Anterior cingulate cortex (tissue), 58 donors: ENCODE data around the gene CAMK2D.
"Not testable (repeated sequence)": the region's sequence is repeated elsewhere in the genome, so short reads cannot be mapped to it uniquely, and the experiment has no call there.

Source experiments
- DNase-seq, 58 donors: peaks; one replicate each; lab custom pipeline; 2025; lab: John Stamatoyannopoulos, UW

CAMK2D gene

GRCh38 chr4:113764720-113765264 lies 3.3 kb upstream of the CAMK2D start:
- no peak for DNase-seq

DNA sequence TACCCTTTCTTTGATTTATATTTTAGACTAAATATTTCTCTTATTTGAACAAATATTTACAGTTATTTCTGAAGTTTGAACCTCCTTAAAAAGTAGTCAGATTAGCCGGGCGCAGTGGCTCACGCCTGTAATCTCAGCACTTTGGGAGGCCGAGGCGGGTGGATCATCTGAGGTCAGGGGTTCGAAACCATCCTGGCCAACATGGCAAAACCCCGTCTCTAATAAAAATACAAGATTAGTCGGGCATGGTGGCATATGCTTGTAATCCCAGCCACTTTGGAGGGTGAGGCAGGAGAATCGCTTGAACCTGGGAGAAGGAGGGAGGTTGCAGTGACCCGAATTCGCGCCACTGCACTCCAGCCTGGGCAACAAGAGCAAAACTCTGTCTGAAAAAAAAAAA lies 2.4 kb upstream of the CAMK2D start:
- DNase-seq, result not testable (repeated sequence)

DNA sequence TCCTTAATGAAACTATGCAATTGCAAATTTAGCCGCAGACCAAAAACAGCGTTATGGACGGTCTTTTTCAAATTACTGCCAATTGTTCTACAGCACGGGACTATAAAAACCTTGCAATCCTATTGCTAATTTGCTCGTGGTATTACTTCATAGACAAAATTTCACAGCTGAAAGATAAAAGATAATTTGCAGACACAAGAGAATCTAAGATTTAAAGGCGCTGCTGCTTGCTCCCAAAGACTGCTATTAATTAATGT lies 1.4 kb upstream of the CAMK2D start:
- DNase-seq, result peak in 1 of 58 donors; percentile 63

DNA sequence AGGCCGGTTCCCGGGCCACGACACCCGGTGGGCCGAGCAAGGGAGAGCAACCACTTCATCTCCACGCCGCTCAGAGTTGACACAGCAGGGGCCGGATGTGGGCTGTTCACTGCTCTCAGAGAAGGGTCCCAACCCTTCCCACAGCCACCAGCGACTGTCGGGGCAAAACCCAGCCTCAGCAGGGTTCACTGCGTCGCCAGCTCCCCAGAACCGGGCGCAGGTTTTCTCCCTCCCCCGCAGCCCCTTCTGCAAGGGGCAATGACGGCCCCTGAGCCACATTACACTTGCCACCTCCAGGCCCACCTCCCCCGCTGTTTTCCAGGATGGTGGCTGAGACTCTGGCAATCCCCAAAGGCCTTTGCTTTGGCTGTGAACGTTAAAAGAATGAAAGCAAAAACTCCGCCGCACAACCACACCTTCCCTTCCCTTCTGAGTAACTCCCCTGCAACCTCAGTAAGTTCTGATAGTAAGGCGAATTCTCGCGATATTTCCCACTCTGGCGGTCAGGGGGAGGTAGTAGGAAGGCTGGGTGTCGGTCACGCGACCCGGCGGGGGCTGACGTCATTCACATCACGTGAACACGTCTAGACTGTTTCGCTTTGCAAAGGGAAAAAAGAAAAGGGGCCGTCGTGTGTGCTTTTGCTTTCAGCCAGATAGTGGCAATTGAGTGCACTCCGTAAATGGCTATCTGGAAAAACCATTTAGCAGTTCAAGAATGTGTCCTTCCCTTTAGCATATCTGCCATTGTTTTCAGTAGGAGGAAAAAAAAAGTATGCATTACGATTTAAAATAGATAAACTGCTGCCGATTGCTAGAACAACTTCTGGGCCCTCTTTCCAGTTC lies 869 bp upstream of the CAMK2D start:
- DNase-seq, result peak; percentile 41 to 99 (median 95)

GRCh38 chr4:113760795-113761619 lies 531 bp downstream of the CAMK2D start:
- DNase-seq, result peak in 56 of 58 donors; percentile 25 to 83 (median 62)

- DNase-seq, result peak in 35 of 58 donors; percentile 3 to 53 (median 32)
Observed at GRCh38 chr4:113760094-113760794, 1.3 kb downstream of the CAMK2D start.

GRCh38 chr4:113759696-113760093 lies 1.8 kb downstream of the CAMK2D start:
- DNase-seq, result peak in 1 of 58 donors; percentile 0

- no peak for DNase-seq
Observed at GRCh38 chr4:113758372-113758771, 3.2 kb downstream of the CAMK2D start.

GRCh38 chr4:113757486-113757885 lies 4.1 kb downstream of the CAMK2D start:
- no peak for DNase-seq

DNA sequence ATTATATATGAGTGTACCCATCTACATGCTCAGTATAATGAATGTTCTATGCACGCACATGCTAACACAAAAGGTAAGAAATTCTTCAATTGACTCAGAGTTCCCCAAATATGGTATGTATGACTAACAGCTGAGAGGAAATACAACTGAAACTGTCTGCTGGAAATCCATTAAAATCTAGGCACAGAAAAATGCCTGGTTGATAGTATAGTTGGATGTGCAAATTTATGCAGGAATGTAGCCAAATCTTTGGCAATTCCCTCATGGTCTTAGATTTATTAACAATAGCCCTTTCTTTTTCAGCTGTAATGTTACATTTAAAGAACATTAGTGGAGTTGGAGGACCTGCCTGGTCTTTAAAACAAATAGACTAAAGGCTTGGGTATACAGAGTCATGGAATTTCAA lies 5.5 kb downstream of the CAMK2D start:
- peak in 1 of 58 donors; percentile 5 for DNase-seq

- DNase-seq, result no peak
Observed at GRCh38 chr4:113750734-113751133, 10.8 kb downstream of the CAMK2D start.

DNA sequence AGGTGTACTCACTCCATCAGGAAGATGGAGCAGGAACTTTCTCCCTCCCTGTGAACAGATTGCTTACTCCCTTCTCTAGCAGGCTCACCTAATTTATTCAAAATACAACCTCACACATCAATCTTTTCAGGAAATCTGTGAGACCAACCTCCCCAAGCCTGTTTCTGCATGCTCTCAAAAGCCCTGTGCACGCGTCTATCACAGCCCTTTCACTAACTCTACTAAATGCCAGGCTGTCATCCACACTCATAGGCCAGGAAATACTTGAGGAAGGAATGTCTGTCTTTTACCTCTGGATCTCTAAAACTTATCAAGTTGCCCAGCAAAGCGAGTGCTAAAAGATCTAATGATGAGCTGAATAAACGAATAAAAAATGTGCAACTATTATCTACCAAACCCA lies 11.2 kb downstream of the CAMK2D start:
- DNase-seq, result no peak

DNA sequence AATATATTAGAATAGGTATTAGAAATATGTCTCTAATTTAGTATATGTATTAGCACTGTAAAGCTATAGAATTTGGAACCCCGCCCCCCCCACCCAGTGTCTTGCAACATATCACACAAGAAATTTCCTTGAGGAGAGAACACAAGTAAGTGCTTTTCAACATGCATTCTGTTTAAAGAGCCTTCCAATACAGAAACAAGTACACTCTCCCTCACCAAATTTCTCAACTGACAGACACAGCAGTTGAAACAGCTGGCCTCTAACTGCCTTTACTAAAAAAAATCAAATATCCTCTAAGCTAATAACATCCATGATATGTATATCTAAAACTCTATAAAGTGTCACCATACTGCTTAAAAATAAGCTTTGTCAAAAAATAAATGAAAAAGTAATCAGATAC lies 12.4 kb downstream of the CAMK2D start:
- DNase-seq, result no peak

- no peak for DNase-seq
Observed at GRCh38 chr4:113747949-113748348, 13.6 kb downstream of the CAMK2D start.

DNA sequence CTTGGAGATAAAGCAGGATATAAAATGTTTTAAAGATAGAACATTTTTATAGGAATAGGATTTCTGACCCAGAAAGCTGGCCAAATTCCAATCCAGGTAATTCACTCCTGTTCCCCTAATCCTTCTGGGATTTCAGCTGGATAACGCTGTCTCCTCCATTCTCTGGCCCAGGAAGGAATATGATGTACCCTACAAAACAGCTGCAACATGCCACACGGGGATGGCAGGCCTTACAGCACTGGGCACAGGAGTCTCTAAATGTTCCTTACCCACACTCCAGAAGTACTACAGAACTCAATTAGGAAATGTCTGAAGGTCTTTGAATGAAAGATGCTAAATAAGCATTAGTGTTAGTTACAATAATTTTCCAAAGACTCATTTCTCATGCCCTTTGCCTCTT lies 15.8 kb downstream of the CAMK2D start:
- DNase-seq, result no peak

GRCh38 chr4:113744667-113745240 lies 16.8 kb downstream of the CAMK2D start:
- DNase-seq, result no peak

DNA sequence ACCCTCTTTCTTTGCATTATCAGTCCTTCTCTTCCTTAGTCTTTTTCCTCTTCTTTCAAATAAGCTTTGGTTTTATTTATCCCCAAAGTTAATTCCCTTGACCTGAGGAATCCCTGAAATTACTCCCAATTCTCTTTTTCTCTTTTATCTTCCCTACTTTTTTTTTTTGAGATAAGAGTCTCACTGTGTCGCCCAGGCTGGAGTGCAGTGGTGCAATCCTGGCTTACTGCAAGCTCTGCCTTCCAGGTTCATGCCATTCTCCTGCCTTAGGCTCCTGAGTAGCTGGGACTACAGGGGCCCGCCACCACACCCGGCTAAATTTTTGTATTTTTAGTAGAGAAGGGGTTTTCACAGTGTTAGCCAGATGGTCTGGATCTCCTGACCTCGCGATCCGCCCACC lies 17.8 kb downstream of the CAMK2D start:
- DNase-seq, result no peak

DNA sequence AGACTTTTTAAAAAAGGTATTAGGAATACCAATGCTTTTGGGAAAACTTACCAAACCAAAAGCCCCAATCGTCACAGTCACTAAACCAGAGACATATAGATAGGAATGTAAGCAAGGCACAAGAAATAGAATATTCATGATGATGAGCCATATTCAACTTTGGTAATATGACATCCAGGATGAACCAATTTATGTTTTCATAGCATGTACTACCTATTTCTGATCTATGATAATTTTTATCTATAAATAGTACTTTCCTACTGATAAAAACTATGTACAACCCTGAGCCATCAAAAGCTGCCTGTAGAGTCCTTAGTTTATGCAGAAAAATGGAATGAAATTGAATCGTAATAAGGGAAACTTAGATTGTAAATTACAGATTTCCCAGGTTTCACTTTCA lies 18.9 kb downstream of the CAMK2D start:
- DNase-seq, result no peak

DNA sequence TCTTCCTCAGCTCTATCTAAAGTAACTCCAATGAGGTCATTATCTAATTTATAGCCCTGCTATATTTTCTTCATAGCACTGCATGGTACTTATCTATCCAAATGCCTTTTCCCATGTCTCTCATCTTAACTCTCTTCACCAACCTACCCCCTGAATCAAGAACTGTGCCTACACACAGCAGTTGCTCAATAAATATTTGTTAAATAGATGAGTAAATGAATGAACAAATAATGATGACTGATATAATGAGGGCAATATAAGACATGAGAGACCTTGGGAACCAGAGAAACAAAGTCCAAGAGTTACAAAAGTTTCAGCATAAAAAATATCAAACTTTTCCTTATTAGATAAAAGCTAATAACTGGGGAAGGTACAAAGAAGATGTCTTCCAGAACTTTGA lies 19.6 kb downstream of the CAMK2D start:
- DNase-seq, result no peak

- no peak for DNase-seq
Observed at GRCh38 chr4:113740857-113741379, 20.6 kb downstream of the CAMK2D start.
